Astrocyte (in vitro differentiated cells and primary cell): ENCODE data around the gene PLA2G4F. TPM values are rescaled to one million over a fixed set of nuclear protein-coding genes. Genes with fewer than 3 reads are reported as not detected.

Experiments used
- DNase-seq: peaks from one replicate; pipeline ENCODE4 v3.0.0-alpha.2; 2010; ENCODE audit warnings: low read depth
- FAIRE-seq: peaks from 2 replicates; lab custom pipeline; 2011; peaks lifted over from hg19 to GRCh38; lab: Jason Lieb, UNC
- H2AFZ ChIP-seq: 2 replicates; pipeline ENCODE4 v1.6.0; 2012; ENCODE audit warnings: low read depth, low read length, inconsistent platforms
- H3K27ac ChIP-seq: 2 replicates; pipeline ENCODE4 v1.5.1; 2011; ENCODE audit warnings: low read depth, low read length, inconsistent platforms
- H3K27me3 ChIP-seq: 2 replicates; pipeline ENCODE4 v1.6.0; 2011; ENCODE audit warnings: low read length, inconsistent platforms; ENCODE audit not compliant: insufficient read depth
- H3K36me3 ChIP-seq: 2 replicates; pipeline ENCODE4 v1.5.1; 2011; ENCODE audit warnings: low read length, inconsistent platforms; ENCODE audit not compliant: insufficient read depth
- H3K4me1 ChIP-seq: 2 replicates; pipeline ENCODE4 v1.5.1; 2011; ENCODE audit warnings: low read length, inconsistent platforms; ENCODE audit not compliant: insufficient read depth
- H3K4me2 ChIP-seq: 2 replicates; pipeline ENCODE4 v1.6.0; 2012; ENCODE audit warnings: low read length, inconsistent platforms
- H3K4me3 ChIP-seq: 2 replicates; pipeline ENCODE4 v1.5.1; 2011; ENCODE audit warnings: low read depth, mild to moderate bottlenecking, low read length, inconsistent platforms; ENCODE audit not compliant: insufficient read depth
- H3K79me2 ChIP-seq: 2 replicates; pipeline ENCODE4 v1.6.0; 2012; ENCODE audit warnings: mild to moderate bottlenecking, low read length, inconsistent platforms; ENCODE audit not compliant: insufficient read depth
- H3K9ac ChIP-seq: 2 replicates; pipeline ENCODE4 v1.6.0; 2012; ENCODE audit warnings: mild to moderate bottlenecking, low read length, inconsistent platforms
- H3K9me3 ChIP-seq: 2 replicates; pipeline ENCODE4 v1.5.1; 2012; ENCODE audit warnings: low read depth, mild to moderate bottlenecking, low read length, inconsistent platforms; ENCODE audit not compliant: insufficient read depth
- H4K20me1 ChIP-seq: 2 replicates; pipeline ENCODE4 v1.6.0; 2012; ENCODE audit warnings: low read length, inconsistent platforms; ENCODE audit not compliant: insufficient read depth
- H3K27ac Mint-ChIP-seq: one replicate; pipeline ENCODE4 v1.8.0; 2021; ENCODE audit warnings: mild to moderate bottlenecking, mixed read lengths; ENCODE audit not compliant: unreplicated experiment
- H3K27me3 Mint-ChIP-seq: one replicate; pipeline ENCODE4 v1.8.0; 2021; ENCODE audit warnings: low read depth, mixed read lengths; ENCODE audit not compliant: unreplicated experiment
- H3K36me3 Mint-ChIP-seq: one replicate; pipeline ENCODE4 v1.8.0; 2021; ENCODE audit warnings: low read depth, mixed read lengths; ENCODE audit not compliant: unreplicated experiment
- H3K4me1 Mint-ChIP-seq: one replicate; pipeline ENCODE4 v1.8.0; 2021; ENCODE audit warnings: low read depth, mixed read lengths; ENCODE audit not compliant: unreplicated experiment
- H3K4me3 Mint-ChIP-seq: one replicate; pipeline ENCODE4 v1.8.0; 2021; ENCODE audit warnings: mild to moderate bottlenecking, moderate library complexity, mixed read lengths; ENCODE audit not compliant: unreplicated experiment
- H3K9me3 Mint-ChIP-seq: one replicate; pipeline ENCODE4 v1.8.0; 2021; ENCODE audit warnings: mild to moderate bottlenecking, mixed read lengths; ENCODE audit not compliant: unreplicated experiment
- EZH2 ChIP-seq: IDR thresholded peaks from 2 replicates; pipeline ENCODE4 v1.6.1; 2012; ENCODE audit warnings: mild to moderate bottlenecking, low read length, inconsistent platforms; ENCODE audit not compliant: insufficient read depth
- total RNA-seq: library from RNA; stranded (reverse); gene quantifications from 2 replicates; pipeline ENCODE4 v1.2.1, GENCODE V29; 2021
- TF ChIP-seq, protein P1 (sequence below): IDR thresholded peaks from 2 replicates; pipeline ENCODE4 v1.5.1; 2011; ENCODE audit warnings: low read depth, mild to moderate bottlenecking, inconsistent platforms, low read length, moderate library complexity; ENCODE audit not compliant: insufficient read depth

The PLA2G4F gene
- total RNA-seq, 1 donor from 2014 or later, result 0.30 TPM

GRCh38 chr15:42150219-42150970 lies 6.0 kb downstream of the PLA2G4F start:
- no peak for FAIRE-seq
- H3K27me3 Mint-ChIP-seq, result peaks cover 39% of the 10 kb centered on the region
- Histone ChIP-seq H3K9me3 (no peaks in the 10 kb centered on the region), H3K36me3 (no peaks in the 10 kb centered on the region), H3K27ac (no peak overlapping the region), H3K4me1 (no peaks in the 10 kb centered on the region), H4K20me1 (no peaks in the 10 kb centered on the region), H3K79me2 (no peaks in the 10 kb centered on the region), H3K4me2 (no peak overlapping the region), H3K27me3 (peaks cover 8% of the 10 kb centered on the region), H3K9ac (no peak overlapping the region), H2AFZ (no peak overlapping the region), H3K4me3 (no peak overlapping the region)
- peaks cover 2% of the 10 kb centered on the region for H3K4me1 Mint-ChIP-seq
- H3K9me3 Mint-ChIP-seq, result no peaks in the 10 kb centered on the region
- no peak for DNase-seq
- TF ChIP-seq EZH2, result no peak
- TF ChIP-seq, protein P1, sequence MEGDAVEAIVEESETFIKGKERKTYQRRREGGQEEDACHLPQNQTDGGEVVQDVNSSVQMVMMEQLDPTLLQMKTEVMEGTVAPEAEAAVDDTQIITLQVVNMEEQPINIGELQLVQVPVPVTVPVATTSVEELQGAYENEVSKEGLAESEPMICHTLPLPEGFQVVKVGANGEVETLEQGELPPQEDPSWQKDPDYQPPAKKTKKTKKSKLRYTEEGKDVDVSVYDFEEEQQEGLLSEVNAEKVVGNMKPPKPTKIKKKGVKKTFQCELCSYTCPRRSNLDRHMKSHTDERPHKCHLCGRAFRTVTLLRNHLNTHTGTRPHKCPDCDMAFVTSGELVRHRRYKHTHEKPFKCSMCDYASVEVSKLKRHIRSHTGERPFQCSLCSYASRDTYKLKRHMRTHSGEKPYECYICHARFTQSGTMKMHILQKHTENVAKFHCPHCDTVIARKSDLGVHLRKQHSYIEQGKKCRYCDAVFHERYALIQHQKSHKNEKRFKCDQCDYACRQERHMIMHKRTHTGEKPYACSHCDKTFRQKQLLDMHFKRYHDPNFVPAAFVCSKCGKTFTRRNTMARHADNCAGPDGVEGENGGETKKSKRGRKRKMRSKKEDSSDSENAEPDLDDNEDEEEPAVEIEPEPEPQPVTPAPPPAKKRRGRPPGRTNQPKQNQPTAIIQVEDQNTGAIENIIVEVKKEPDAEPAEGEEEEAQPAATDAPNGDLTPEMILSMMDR, result no peak
- no peak overlapping the region for H3K27ac Mint-ChIP-seq
- no peak overlapping the region for H3K4me3 Mint-ChIP-seq
- no peaks in the 10 kb centered on the region for H3K36me3 Mint-ChIP-seq

- Mint-ChIP-seq H3K4me1 (peaks cover 2% of the 10 kb centered on the region), H3K9me3 (no peaks in the 10 kb centered on the region), H3K36me3 (no peaks in the 10 kb centered on the region), H3K4me3 (no peak overlapping the region), H3K27me3 (peaks cover 43% of the 10 kb centered on the region), H3K27ac (no peak overlapping the region)
- TF ChIP-seq EZH2, result no peak
- TF ChIP-seq, protein P1, result no peak
- DNase-seq, result no peak
- no peak overlapping the region for H3K27ac ChIP-seq
- no peak for FAIRE-seq
- no peaks in the 10 kb centered on the region for H3K4me1 ChIP-seq
- no peak overlapping the region for H3K4me3 ChIP-seq
- no peaks in the 10 kb centered on the region for H3K36me3 ChIP-seq
- H4K20me1 ChIP-seq, result no peaks in the 10 kb centered on the region
- no peaks in the 10 kb centered on the region for H3K9me3 ChIP-seq
- H3K4me2 ChIP-seq, result no peak overlapping the region
- no peak overlapping the region for H2AFZ ChIP-seq
- H3K9ac ChIP-seq, result no peak overlapping the region
- H3K79me2 ChIP-seq, result no peaks in the 10 kb centered on the region
- H3K27me3 ChIP-seq, result peaks cover 8% of the 10 kb centered on the region
Measured at GRCh38 chr15:42149493-42150218, 6.8 kb downstream of the PLA2G4F start.
